HEK293T (cell line): ENCODE measurements around the gene TXLNA.

Source experiments
- ARNT ChIP-seq: fragments of 450-650 bp; IDR thresholded peaks from 2 replicates; pipeline ENCODE4 v1.6.1; 2017; ENCODE audit warnings: mild to moderate bottlenecking
- BHLHE40 ChIP-seq: fragments of 450-650 bp; IDR thresholded peaks from 2 replicates; pipeline ENCODE4 v1.6.1; 2016; ENCODE audit warnings: mild to moderate bottlenecking, moderate library complexity, borderline replicate concordance
- CTBP1 ChIP-seq: fragments of 450-650 bp; IDR thresholded peaks from 2 replicates; pipeline ENCODE4 v1.6.1; 2016; ENCODE audit warnings: borderline replicate concordance
- FOXA1 ChIP-seq: fragments of 450-650 bp; IDR thresholded peaks from 2 replicates; pipeline ENCODE4 v1.6.1; 2016; ENCODE audit warnings: mild to moderate bottlenecking
- FOXK2 ChIP-seq: fragments of 450-650 bp; IDR thresholded peaks from 2 replicates; pipeline ENCODE4 v1.6.1; 2016; ENCODE audit warnings: mild to moderate bottlenecking
- FOXM1 ChIP-seq: fragments of 450-650 bp; IDR thresholded peaks from 2 replicates; pipeline ENCODE4 v1.6.1; 2017; ENCODE audit warnings: mild to moderate bottlenecking, borderline replicate concordance
- LEF1 ChIP-seq: fragments of 450-650 bp; IDR thresholded peaks from 2 replicates; pipeline ENCODE4 v1.6.1; 2017; ENCODE audit warnings: mild to moderate bottlenecking, borderline replicate concordance
- SP1 ChIP-seq: fragments of 450-650 bp; IDR thresholded peaks from 2 replicates; pipeline ENCODE4 v1.6.1; 2017
- ZNF384 ChIP-seq: fragments of 450-650 bp; IDR thresholded peaks from 2 replicates; pipeline ENCODE4 v1.6.1; 2016
- TF ChIP-seq, protein P1 (sequence below): fragments of 450-650 bp; IDR thresholded peaks from 2 replicates; pipeline ENCODE4 v1.6.1; 2016

DNA sequence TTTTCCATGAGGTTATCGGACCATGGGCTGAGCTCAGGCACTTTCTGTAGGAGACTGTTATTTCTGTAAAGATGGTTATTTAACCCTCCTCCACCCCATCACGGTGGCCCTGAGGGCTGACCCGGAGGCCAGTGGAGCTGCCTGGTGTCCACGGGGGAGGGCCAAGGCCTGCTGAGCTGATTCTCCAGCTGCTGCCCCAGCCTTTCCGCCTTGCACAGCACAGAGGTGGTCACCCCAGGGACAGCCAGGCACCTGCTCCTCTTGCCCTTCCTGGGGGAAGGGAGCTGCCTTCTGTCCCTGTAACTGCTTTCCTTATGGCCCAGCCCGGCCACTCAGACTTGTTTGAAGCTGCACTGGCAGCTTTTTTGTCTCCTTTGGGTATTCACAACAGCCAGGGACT lies 18.4 kb downstream of the TXLNA start:
- TF ChIP-seq LEF1, result no peak
- TF ChIP-seq BHLHE40, result no peak
- TF ChIP-seq SP1, result no peak
- no peak for TF ChIP-seq FOXK2
- TF ChIP-seq ARNT, result no peak
- TF ChIP-seq CTBP1, result no peak
- TF ChIP-seq FOXA1, result no peak
- TF ChIP-seq, protein P1, sequence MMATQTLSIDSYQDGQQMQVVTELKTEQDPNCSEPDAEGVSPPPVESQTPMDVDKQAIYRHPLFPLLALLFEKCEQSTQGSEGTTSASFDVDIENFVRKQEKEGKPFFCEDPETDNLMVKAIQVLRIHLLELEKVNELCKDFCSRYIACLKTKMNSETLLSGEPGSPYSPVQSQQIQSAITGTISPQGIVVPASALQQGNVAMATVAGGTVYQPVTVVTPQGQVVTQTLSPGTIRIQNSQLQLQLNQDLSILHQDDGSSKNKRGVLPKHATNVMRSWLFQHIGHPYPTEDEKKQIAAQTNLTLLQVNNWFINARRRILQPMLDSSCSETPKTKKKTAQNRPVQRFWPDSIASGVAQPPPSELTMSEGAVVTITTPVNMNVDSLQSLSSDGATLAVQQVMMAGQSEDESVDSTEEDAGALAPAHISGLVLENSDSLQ, result no peak
- TF ChIP-seq FOXM1, result no peak
- no peak for TF ChIP-seq ZNF384
